ENCODE measurements around the gene CIROP. TPM values are rescaled to one million over a fixed set of nuclear protein-coding genes. Genes with fewer than 3 reads are reported as not detected.

CIROP gene
- total and polyA plus RNA-seq, 9 of the 15 experiments (the other 6 are each of a cell fraction or from before 2014, with no cell fraction given): not detected

- Histone ChIP-seq H3K4me2 (ENCODE audit: insufficient read depth, low read length) (no peak overlapping the region), H3K4me3 (no peak overlapping the region), H3K79me2 (ENCODE audit: control insufficient read depth, insufficient read depth, low read length) (no peaks in the 10 kb centered on the region), H3K4me1 (replicated peaks in 1 of 2; ENCODE audit: control insufficient read depth in 2 of 2, insufficient read depth in 2 of 2, low read length in 2 of 2) (peaks cover 26 to 29% of the 10 kb centered on the region in 2 experiments), H3K36me3 (ENCODE audit: control insufficient read depth, insufficient read depth, low read length) (peaks cover 3% of the 10 kb centered on the region; the same call in 1 of the 3 replicates), H3K9me1 (ENCODE audit: control insufficient read depth, insufficient read depth, low read length) (no peaks in the 10 kb centered on the region), H2AFZ (ENCODE audit: low read depth, low read length) (no peak overlapping the region), H4K20me1 (replicated peaks; ENCODE audit: control insufficient read depth, insufficient read depth, low read length) (no peaks in the 10 kb centered on the region), H3K9ac (ENCODE audit: insufficient read depth in 1 of 2, low read depth in 2 of 2, low read length in 2 of 2) (no peak overlapping the region; a peak in 1 of 4 replicates), H3K27me3 (ENCODE audit: control insufficient read depth in 2 of 2, insufficient read depth in 2 of 2, low read length in 2 of 2) (no peaks in the 10 kb centered on the region), H3K27ac (ENCODE audit: extremely low read depth, low read depth, low read length) (no peak overlapping the region), H3K9me3 (replicated peaks; ENCODE audit: control insufficient read depth, insufficient read depth, low read depth, low read length) (no peaks in the 10 kb centered on the region)
- ChIA-PET CTCF (ENCODE audit: low intra/inter-chr PET ratio) (interaction anchor here (0.6 to 1.5 kb wide), 2 partner anchors 10 to 60 kb away, joined by 3 to 5 read pairs; no protein-coding TSS in a partner anchor), POLR2A (no interaction called here)
- in situ Hi-C loops (cut with MboI): no loop called here
- BruUV-seq (replicated peaks): no TSS peak
- WGBS (ENCODE audit: insufficient coverage, low coverage, missing lambda C conversion rate): 54% methylated on average over 3 of the region's 3 CpGs
- DNase-seq (ENCODE audit: extremely low read depth in 1 of 4, low spot score in 3 of 4) (no peak), ATAC-seq (no peak), FAIRE-seq (no peak)
- no peak for TF ChIP-seq SNIP1 (IDR thresholded peaks at IDR 0.05; ENCODE audit: low read depth)
- intact Hi-C loops (cut with micrococcal nuclease): no loop called here
These were observed 26.1 kb upstream of the CIROP start for GRCh38 chr14:23130871-23131270.

DNA sequence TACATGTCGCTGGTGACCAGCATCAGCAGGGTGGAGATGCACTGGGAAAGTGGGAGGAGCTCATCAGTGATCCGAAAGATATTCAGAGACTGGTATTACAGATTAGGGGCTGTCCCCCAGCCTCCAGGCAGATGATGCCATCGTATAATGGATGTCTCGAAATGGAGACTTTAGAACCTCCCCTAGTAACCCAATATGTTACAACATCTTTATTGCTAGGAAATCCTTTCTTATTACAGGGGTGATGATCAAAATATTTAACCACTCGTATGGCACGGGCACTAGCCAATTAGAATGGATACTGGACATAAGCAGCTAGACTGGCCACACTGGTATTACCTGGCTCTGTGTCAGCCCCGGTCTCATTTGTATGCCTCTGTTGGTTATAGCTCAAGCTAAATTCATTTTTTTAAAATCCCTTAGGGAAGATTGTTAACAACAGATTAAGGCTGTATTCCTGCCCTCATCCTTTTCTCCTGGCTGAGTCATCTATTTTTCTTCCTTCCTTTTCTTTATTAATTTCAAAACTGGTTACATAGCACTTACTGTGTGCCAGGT, 25.0 kb upstream of the CIROP start:
- intact Hi-C loops (cut with micrococcal nuclease): no loop called here
- BruUV-seq (replicated peaks): no TSS peak
- no peak for ATAC-seq
- Histone ChIP-seq H3K36me3 (ENCODE audit: control insufficient read depth, insufficient read depth, low read length) (peaks cover 3% of the 10 kb centered on the region; the same call in 1 of the 3 replicates), H3K79me2 (ENCODE audit: control insufficient read depth, insufficient read depth, low read length) (no peaks in the 10 kb centered on the region), H3K4me2 (ENCODE audit: insufficient read depth, low read length) (peak overlapping the region; percentile 66), H3K9me1 (ENCODE audit: control insufficient read depth, insufficient read depth, low read length) (no peaks in the 10 kb centered on the region), H3K27me3 (ENCODE audit: control insufficient read depth in 2 of 2, insufficient read depth in 2 of 2, low read length in 2 of 2) (no peaks in the 10 kb centered on the region), H3K9ac (ENCODE audit: insufficient read depth in 1 of 2, low read depth in 2 of 2, low read length in 2 of 2) (no peak overlapping the region), H3K4me1 (replicated peaks in 1 of 2; ENCODE audit: control insufficient read depth in 2 of 2, insufficient read depth in 2 of 2, low read length in 2 of 2) (peaks cover 30 to 35% of the 10 kb centered on the region in 2 experiments), H2AFZ (ENCODE audit: low read depth, low read length) (0 out of 2 replicates have a peak overlapping the region, but pooled peaks have one; percentile 4), H3K9me3 (replicated peaks; ENCODE audit: control insufficient read depth, insufficient read depth, low read depth, low read length) (no peaks in the 10 kb centered on the region), H4K20me1 (replicated peaks; ENCODE audit: control insufficient read depth, insufficient read depth, low read length) (no peaks in the 10 kb centered on the region), H3K4me3 (no peak overlapping the region), H3K27ac (ENCODE audit: extremely low read depth, low read depth, low read length) (no peak overlapping the region; the same call in 2 of the 3 replicates)
- ChIA-PET CTCF (ENCODE audit: low intra/inter-chr PET ratio) (interaction anchor here (1.5 kb wide), 1 partner anchor 9 kb away, joined by 5 read pairs; no protein-coding TSS in a partner anchor), POLR2A (interaction anchor here (0.6 to 1.5 kb wide), 4 partner anchors 16 to 65 kb away, joined by 3 to 5 read pairs (median 3); no protein-coding TSS in a partner anchor)
- no peak for DNase-seq (ENCODE audit: extremely low read depth in 1 of 4, low spot score in 3 of 4)
- 61% methylated on average over 7 of the region's 7 CpGs for WGBS (ENCODE audit: insufficient coverage, low coverage, missing lambda C conversion rate)
- in situ Hi-C loops (cut with MboI): no loop called here
- FAIRE-seq: no peak
- TF ChIP-seq RFX5 (IDR thresholded peaks at IDR 0.05; ENCODE audit: low read depth, low read length) (no peak), ZNF316 (IDR thresholded peaks at IDR 0.05) (peak; percentile 40; the same call in 1 of the 2 replicates), ZBTB33 (CRISPR knock-in tag; IDR thresholded peaks at IDR 0.05) (no peak), ZBTB5 (IDR thresholded peaks at IDR 0.05) (no peak), HOXB6 (CRISPR knock-in tag; IDR thresholded peaks at IDR 0.05; ENCODE audit: borderline replicate concordance) (no peak), MTA2 (IDR thresholded peaks at IDR 0.05; ENCODE audit: low read depth) (no peak), MAFG (tag; conservative IDR thresholded peaks at IDR 0.05) (no peak), SOX6 (IDR thresholded peaks at IDR 0.05) (no peak), MYC (IDR thresholded peaks at IDR 0.05; ENCODE audit: low read depth, low read length) (no peak), MYC (CRISPR knock-in tag; IDR thresholded peaks at IDR 0.05; ENCODE audit: borderline replicate concordance, low read depth) (no peak)

All from K562 (cell line).